PC-3 (cell line): ENCODE results near the gene DUOX1. TPM values are rescaled to one million over a fixed set of nuclear protein-coding genes. Genes with fewer than 3 reads are reported as not detected.
A peak's percentile ranks its signal among the peaks of the same experiment; 100 is the strongest.

Experiments used
- ATAC-seq: fragments of 200-7000 bp; cut with Tn5 transposase; 2 replicates; pipeline ENCODE4 v1.9.1; 2020; ENCODE audit warnings: mild to moderate bottlenecking, moderate library complexity
- BruUV-seq: library from RNA; stranded (reverse); fragments of 400-500 nt; replicated peaks from 2 replicates; lab custom pipeline; 2021; lab: Mats Ljungman, UMichigan
- CTCF ChIA-PET: fragments of 300-600 bp; sonication (Branson Sonifier 250); formaldehyde crosslinking; loops from one replicate; lab custom pipeline; 2022; ENCODE audit warnings: antibody characterized with exemption; lab: Charles Lee
- POLR2A ChIA-PET: fragments of 300-600 bp; sonication (Branson Sonifier 250); formaldehyde crosslinking; loops from one replicate; lab custom pipeline; 2022; ENCODE audit warnings: antibody characterized with exemption; ENCODE audit not compliant: unreplicated experiment; lab: Charles Lee
- DNase-seq: peaks from one replicate; pipeline ENCODE4 v3.0.0-alpha.2; 2015
- H2AFZ ChIP-seq: fragments of 300-600 bp; sonication (generic); 2 replicates; pipeline ENCODE4 v1.6.0; 2016; ENCODE audit warnings: antibody characterized with exemption, low read length
- H3F3A ChIP-seq: fragments of 300-600 bp; sonication (generic); one replicate; pipeline ENCODE4 v1.6.0; 2017; ENCODE audit warnings: antibody characterized with exemption, low read length, control low read depth, mild to moderate bottlenecking; ENCODE audit not compliant: unreplicated experiment
- H3K27ac ChIP-seq: fragments of 300-600 bp; sonication (generic); 2 replicates; pipeline ENCODE4 v1.5.1; 2016; ENCODE audit warnings: mild to moderate bottlenecking, low read length
- H3K27me3 ChIP-seq: fragments of 300-600 bp; sonication (generic); 2 replicates; pipeline ENCODE4 v1.6.1; 2016; ENCODE audit warnings: low read length, mixed read lengths
- H3K36me3 ChIP-seq: fragments of 300-600 bp; sonication (generic); 2 replicates; pipeline ENCODE4 v1.6.1; 2016; ENCODE audit warnings: low read depth, mixed run types, low read length, mixed read lengths
- H3K4me1 ChIP-seq: fragments of 300-600 bp; sonication (generic); 2 replicates; pipeline ENCODE4 v1.5.1; 2016; ENCODE audit warnings: low read length; ENCODE audit not compliant: insufficient read depth
- H3K4me2 ChIP-seq: fragments of 300-600 bp; sonication (generic); 2 replicates; pipeline ENCODE4 v1.6.0; 2016; ENCODE audit warnings: low read length
- H3K4me3 ChIP-seq: fragments of 300-600 bp; sonication (generic); 2 replicates; pipeline ENCODE4 v1.5.1; 2016; ENCODE audit warnings: mild to moderate bottlenecking, low read length, mixed read lengths
- H3K79me2 ChIP-seq: fragments of 300-600 bp; sonication (generic); 2 replicates; pipeline ENCODE4 v1.6.1; 2017; ENCODE audit warnings: low read length, mixed read lengths
- H3K9ac ChIP-seq: fragments of 300-600 bp; sonication (generic); 2 replicates; pipeline ENCODE4 v1.6.0; 2016; ENCODE audit warnings: mild to moderate bottlenecking, low read length
- H3K9me2 ChIP-seq: fragments of 300-600 bp; sonication (generic); replicated peaks from 2 replicates; pipeline ENCODE4 v1.6.1; 2016; ENCODE audit warnings: mixed run types, low read length, mixed read lengths
- H3K9me3 ChIP-seq: fragments of 300-600 bp; sonication (generic); 2 replicates; pipeline ENCODE4 v1.6.1; 2016; ENCODE audit warnings: low read length, mixed read lengths
- H4K20me1 ChIP-seq: fragments of 300-600 bp; sonication (generic); 2 replicates; pipeline ENCODE4 v1.6.1; 2016; ENCODE audit warnings: low read length, mixed read lengths
- CTCF ChIP-seq: fragments of 300-600 bp; sonication (generic); conservative IDR thresholded peaks from 2 replicates; pipeline ENCODE4 v1.5.1; 2017; ENCODE audit warnings: antibody characterized with exemption, low read depth, mild to moderate bottlenecking, low read length
- EZH2 ChIP-seq: fragments of 300-600 bp; sonication (generic); IDR thresholded peaks from one replicate; pipeline ENCODE4 v1.6.1; 2017; ENCODE audit warnings: antibody characterized with exemption, mild to moderate bottlenecking, low read length; ENCODE audit not compliant: unreplicated experiment
- EZH2phosphoT487 ChIP-seq: fragments of 300-600 bp; sonication (generic); IDR thresholded peaks from 2 replicates; pipeline ENCODE4 v1.6.1; 2018; ENCODE audit warnings: mild to moderate bottlenecking, antibody characterized with exemption, low read length, borderline replicate concordance
- intact Hi-C: fragments of 100-400 bp; cut with micrococcal nuclease; formaldehyde crosslinking; loops from 2 replicates; pipeline ENCODE4 v1.9.0; 2023
- total RNA-seq: library from RNA; depleted of rRNA; stranded (reverse); fragments of >200 nt; gene quantifications from 2 replicates; pipeline ENCODE4 v1.2.3, GENCODE V29; 2014

The DUOX1 gene
- total RNA-seq, 1 experiment from 2014 or later: not detected

GRCh38 chr15:45164914-45165313 lies 35.1 kb downstream of the DUOX1 start:
- Histone ChIP-seq H3K79me2 (no peaks in the 10 kb centered on the region), H2AFZ (no peak overlapping the region), H3K9ac (no peak overlapping the region), H3K4me1 (peaks cover 21% of the 10 kb centered on the region), H3K9me2 (no peaks in the 10 kb centered on the region), H3K27ac (no peak overlapping the region), H3F3A (no peaks in the 10 kb centered on the region), H3K9me3 (no peaks in the 10 kb centered on the region), H3K4me2 (no peak overlapping the region), H3K4me3 (no peak overlapping the region), H3K27me3 (no peaks in the 10 kb centered on the region), H3K36me3 (no peaks in the 10 kb centered on the region), H4K20me1 (no peaks in the 10 kb centered on the region)
- POLR2A ChIA-PET: no interaction called here
- CTCF ChIA-PET: interaction anchor here (1.5 kb wide), 1 partner anchor 40 kb away, joined by 3 read pairs; no protein-coding TSS in a partner anchor
- TF ChIP-seq EZH2 (no peak), CTCF (no peak), EZH2phosphoT487 (no peak)
- DNase-seq (no peak), ATAC-seq (no peak)
- intact Hi-C loops: loop anchor here (10.0 kb wide), 1 partner anchor 290 kb away; no protein-coding TSS in a partner anchor
- no TSS peak for BruUV-seq

- Histone ChIP-seq H3K79me2 (no peaks in the 10 kb centered on the region), H3K9ac (no peak overlapping the region), H3K27me3 (no peaks in the 10 kb centered on the region), H4K20me1 (no peaks in the 10 kb centered on the region), H3K4me2 (no peak overlapping the region), H3K4me3 (no peak overlapping the region), H3K36me3 (no peaks in the 10 kb centered on the region), H3K9me3 (no peaks in the 10 kb centered on the region), H3K27ac (no peak overlapping the region), H2AFZ (no peak overlapping the region), H3F3A (no peaks in the 10 kb centered on the region), H3K9me2 (no peaks in the 10 kb centered on the region), H3K4me1 (peaks cover 21% of the 10 kb centered on the region)
- CTCF ChIA-PET: interaction anchor here (1.5 kb wide), 1 partner anchor 40 kb away, joined by 3 read pairs; no protein-coding TSS in a partner anchor
- no TSS peak for BruUV-seq
- POLR2A ChIA-PET: no interaction called here
- DNase-seq (no peak), ATAC-seq (no peak)
- TF ChIP-seq CTCF (no peak), EZH2phosphoT487 (no peak), EZH2 (no peak)
- intact Hi-C loops: loop anchor here (10.0 kb wide), 1 partner anchor 289 kb away; no protein-coding TSS in a partner anchor
These were observed 35.7 kb downstream of the DUOX1 start for GRCh38 chr15:45165536-45165935.

- H3K36me3 ChIP-seq: no peaks in the 10 kb centered on the region
- no TSS peak for BruUV-seq
These were observed 37.2 kb downstream of the DUOX1 start for GRCh38 chr15:45166834-45167630.

More at GRCh38 chr15:45166834-45167630, 37.2 kb downstream of the DUOX1 start:
- TF ChIP-seq EZH2 (no peak), CTCF (peak; percentile 70), EZH2phosphoT487 (no peak)
- no peaks in the 10 kb centered on the region for H4K20me1 ChIP-seq
- ChIA-PET POLR2A (no interaction called here), CTCF (interaction anchor here (0.5 kb wide), 1 partner anchor 9 kb away, joined by 9 read pairs; no protein-coding TSS in a partner anchor)
- intact Hi-C loops: loop anchor here (1.0 to 10.0 kb wide), 2 partner anchors 31 to 288 kb away; no protein-coding TSS in a partner anchor
- DNase-seq (peak; percentile 82), ATAC-seq (peak; percentile 80)
- H3K27me3 ChIP-seq: no peaks in the 10 kb centered on the region
- peaks cover 20% of the 10 kb centered on the region for H3K4me1 ChIP-seq
- H3K9ac ChIP-seq: peak overlapping the region; percentile 95
- H2AFZ ChIP-seq: peak overlapping the region; percentile 92
- H3K79me2 ChIP-seq: no peaks in the 10 kb centered on the region
- H3K9me3 ChIP-seq: no peaks in the 10 kb centered on the region
- no peaks in the 10 kb centered on the region for H3F3A ChIP-seq
- peak overlapping the region; percentile 75 for H3K4me3 ChIP-seq
- H3K9me2 ChIP-seq: no peaks in the 10 kb centered on the region
- H3K27ac ChIP-seq: peak overlapping the region; percentile 63
- H3K4me2 ChIP-seq: peak overlapping the region; percentile 94
